ENCODE measurements around the gene WWOX. TPM values are rescaled to one million over a fixed set of nuclear protein-coding genes. Genes with fewer than 3 reads are reported as not detected.

Gene WWOX
- total and polyA plus RNA-seq, 2 of the 13 experiments (the other 11 are each of a cell fraction or from before 2014, with no cell fraction given) = 9.1 to 37.4 TPM

DNA sequence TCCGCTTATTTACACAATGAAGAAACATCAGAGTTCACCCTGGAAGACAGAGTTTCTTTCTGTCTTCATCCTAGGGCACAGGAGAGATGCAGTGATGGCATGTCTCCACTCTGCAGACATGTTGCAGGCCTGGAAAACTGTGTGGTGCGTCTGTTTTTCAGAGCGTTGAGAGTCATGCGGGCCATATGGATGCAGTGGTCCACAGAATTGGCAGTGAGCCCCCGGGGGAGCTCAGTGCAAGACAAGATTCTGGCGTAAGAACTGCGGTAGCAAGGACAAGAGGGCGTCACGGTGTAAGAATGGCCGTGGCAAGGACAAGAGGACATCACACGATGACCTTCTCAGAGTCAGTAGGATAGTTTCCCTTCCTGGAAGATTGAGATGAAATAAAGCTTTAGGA, 847.1 kb downstream of the WWOX start:
- no peaks in the 10 kb centered on the region for H3K36me3 ChIP-seq (replicated peaks in 1 of 2; ENCODE audit: control insufficient read depth in 1 of 2, insufficient read depth in 2 of 2, low read length in 2 of 2)
- intact Hi-C loops (cut with micrococcal nuclease; ENCODE audit: unreplicated experiment) (no loop called here), in situ Hi-C loops (cut with HindIII; ENCODE audit: extremely low pct_ligation_motif_present, low pct_unique_long_range_greater_than_20kb) (no loop called here)
- no peak overlapping the region for H2AFZ ChIP-seq (ENCODE audit: low read length)
- 89% methylated on average over 11 of the region's 11 CpGs for WGBS (ENCODE audit: low lambda C conversion rate)
- CTCF ChIA-PET (ENCODE audit: low intra/inter-chr PET ratio, low total read pairs) = no interaction called here
- DNase-seq (ENCODE audit: low spot score) (no peak), ATAC-seq (no peak), FAIRE-seq (no peak)
- H3K4me2 ChIP-seq (ENCODE audit: low read depth, low read length) = no peak overlapping the region
- POLR2A ChIA-PET = no interaction called here
- no peaks in the 10 kb centered on the region for H3K9me3 ChIP-seq (ENCODE audit: low read length)
- no peaks in the 10 kb centered on the region for H4K20me1 ChIP-seq (ENCODE audit: insufficient read depth, low read length)
- H3K4me3 ChIP-seq (replicated peaks in 1 of 3; ENCODE audit: insufficient read depth in 1 of 3, low read depth in 2 of 3, low read length in 3 of 3) = no peak overlapping the region
- no TSS peak for BruUV-seq (replicated peaks)
- H3K27ac ChIP-seq (ENCODE audit: extremely low read length, insufficient read depth, low read length) = no peak overlapping the region
- H3K79me2 ChIP-seq (ENCODE audit: insufficient read depth, low read length) = no peaks in the 10 kb centered on the region
- no peaks in the 10 kb centered on the region for H3K27me3 ChIP-seq (ENCODE audit: control insufficient read depth in 1 of 2, insufficient read depth in 2 of 2, low read length in 2 of 2)
- H3K9ac ChIP-seq (ENCODE audit: insufficient read depth, low read depth, low read length) = no peak overlapping the region
- H3K4me1 ChIP-seq (ENCODE audit: insufficient read depth, low read length) = no peaks in the 10 kb centered on the region
- TF ChIP-seq ZNF788 (CRISPR knock-in tag; IDR thresholded peaks at IDR 0.05; ENCODE audit: borderline replicate concordance) (no peak), CAMTA2 (CRISPR knock-in tag; IDR thresholded peaks at IDR 0.05; ENCODE audit: borderline replicate concordance) (no peak), ETV5 (CRISPR knock-in tag; IDR thresholded peaks at IDR 0.05; ENCODE audit: borderline replicate concordance) (no peak), ZNF430 (CRISPR knock-in tag; IDR thresholded peaks at IDR 0.05) (no peak), ISL2 (CRISPR knock-in tag; IDR thresholded peaks at IDR 0.05) (no peak), PRMT3 (CRISPR knock-in tag; IDR thresholded peaks at IDR 0.05; ENCODE audit: borderline replicate concordance, low read depth) (no peak), ZSCAN12 (CRISPR knock-in tag; IDR thresholded peaks at IDR 0.05) (no peak), ZNF207 (IDR thresholded peaks at IDR 0.05; ENCODE audit: borderline replicate concordance) (no peak), U2AF2 (IDR thresholded peaks at IDR 0.05; ENCODE audit: low read depth, low read length) (no peak), ZBTB7B (CRISPR knock-in tag; IDR thresholded peaks at IDR 0.05) (no peak), ZNF253 (CRISPR knock-in tag; IDR thresholded peaks at IDR 0.05; ENCODE audit: borderline replicate concordance) (no peak), POLR2AphosphoS2 (IDR thresholded peaks at IDR 0.05; ENCODE audit: low read depth, low read length) (no peak), SRSF9 (IDR thresholded peaks at IDR 0.05; ENCODE audit: borderline replicate concordance, insufficient read depth, low read depth, low read length, poor library complexity, severe bottlenecking) (no peak), RNF2 (conservative IDR thresholded peaks at IDR 0.05; ENCODE audit: low read depth) (no peak)
- TF ChIP-seq, protein P1, sequence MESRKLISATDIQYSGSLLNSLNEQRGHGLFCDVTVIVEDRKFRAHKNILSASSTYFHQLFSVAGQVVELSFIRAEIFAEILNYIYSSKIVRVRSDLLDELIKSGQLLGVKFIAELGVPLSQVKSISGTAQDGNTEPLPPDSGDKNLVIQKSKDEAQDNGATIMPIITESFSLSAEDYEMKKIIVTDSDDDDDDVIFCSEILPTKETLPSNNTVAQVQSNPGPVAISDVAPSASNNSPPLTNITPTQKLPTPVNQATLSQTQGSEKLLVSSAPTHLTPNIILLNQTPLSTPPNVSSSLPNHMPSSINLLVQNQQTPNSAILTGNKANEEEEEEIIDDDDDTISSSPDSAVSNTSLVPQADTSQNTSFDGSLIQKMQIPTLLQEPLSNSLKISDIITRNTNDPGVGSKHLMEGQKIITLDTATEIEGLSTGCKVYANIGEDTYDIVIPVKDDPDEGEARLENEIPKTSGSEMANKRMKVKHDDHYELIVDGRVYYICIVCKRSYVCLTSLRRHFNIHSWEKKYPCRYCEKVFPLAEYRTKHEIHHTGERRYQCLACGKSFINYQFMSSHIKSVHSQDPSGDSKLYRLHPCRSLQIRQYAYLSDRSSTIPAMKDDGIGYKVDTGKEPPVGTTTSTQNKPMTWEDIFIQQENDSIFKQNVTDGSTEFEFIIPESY (CRISPR knock-in tag; IDR thresholded peaks at IDR 0.05) = no peak
- TF ChIP-seq, protein P2, sequence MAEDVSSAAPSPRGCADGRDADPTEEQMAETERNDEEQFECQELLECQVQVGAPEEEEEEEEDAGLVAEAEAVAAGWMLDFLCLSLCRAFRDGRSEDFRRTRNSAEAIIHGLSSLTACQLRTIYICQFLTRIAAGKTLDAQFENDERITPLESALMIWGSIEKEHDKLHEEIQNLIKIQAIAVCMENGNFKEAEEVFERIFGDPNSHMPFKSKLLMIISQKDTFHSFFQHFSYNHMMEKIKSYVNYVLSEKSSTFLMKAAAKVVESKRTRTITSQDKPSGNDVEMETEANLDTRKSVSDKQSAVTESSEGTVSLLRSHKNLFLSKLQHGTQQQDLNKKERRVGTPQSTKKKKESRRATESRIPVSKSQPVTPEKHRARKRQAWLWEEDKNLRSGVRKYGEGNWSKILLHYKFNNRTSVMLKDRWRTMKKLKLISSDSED (CRISPR knock-in tag; IDR thresholded peaks at IDR 0.05) = no peak
- TF ChIP-seq, protein P3, sequence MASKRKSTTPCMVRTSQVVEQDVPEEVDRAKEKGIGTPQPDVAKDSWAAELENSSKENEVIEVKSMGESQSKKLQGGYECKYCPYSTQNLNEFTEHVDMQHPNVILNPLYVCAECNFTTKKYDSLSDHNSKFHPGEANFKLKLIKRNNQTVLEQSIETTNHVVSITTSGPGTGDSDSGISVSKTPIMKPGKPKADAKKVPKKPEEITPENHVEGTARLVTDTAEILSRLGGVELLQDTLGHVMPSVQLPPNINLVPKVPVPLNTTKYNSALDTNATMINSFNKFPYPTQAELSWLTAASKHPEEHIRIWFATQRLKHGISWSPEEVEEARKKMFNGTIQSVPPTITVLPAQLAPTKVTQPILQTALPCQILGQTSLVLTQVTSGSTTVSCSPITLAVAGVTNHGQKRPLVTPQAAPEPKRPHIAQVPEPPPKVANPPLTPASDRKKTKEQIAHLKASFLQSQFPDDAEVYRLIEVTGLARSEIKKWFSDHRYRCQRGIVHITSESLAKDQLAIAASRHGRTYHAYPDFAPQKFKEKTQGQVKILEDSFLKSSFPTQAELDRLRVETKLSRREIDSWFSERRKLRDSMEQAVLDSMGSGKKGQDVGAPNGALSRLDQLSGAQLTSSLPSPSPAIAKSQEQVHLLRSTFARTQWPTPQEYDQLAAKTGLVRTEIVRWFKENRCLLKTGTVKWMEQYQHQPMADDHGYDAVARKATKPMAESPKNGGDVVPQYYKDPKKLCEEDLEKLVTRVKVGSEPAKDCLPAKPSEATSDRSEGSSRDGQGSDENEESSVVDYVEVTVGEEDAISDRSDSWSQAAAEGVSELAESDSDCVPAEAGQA (IDR thresholded peaks at IDR 0.05; ENCODE audit: low read depth) = no peak
- TF ChIP-seq, protein P3 (CRISPR knock-in tag; IDR thresholded peaks at IDR 0.05; ENCODE audit: borderline replicate concordance) = no peak
